T-helper 1 cell treated with Interleukin-12 subunit alpha and Interleukin-12 subunit beta and Interleukin-4 antibody, amounts not matched to agents 30 μg/mL and 1 μg/mL, for 36 hours (primary cell): ENCODE results near the gene DDX1.
"Not testable (repeated sequence)": the region's sequence is repeated elsewhere in the genome, so short reads cannot be mapped to it uniquely, and the experiment has no call there.

Source experiments
- H3K27ac Mint-ChIP-seq: one replicate; pipeline ENCODE4 v1.8.0; 2021; ENCODE audit warnings: mild to moderate bottlenecking, mixed read lengths
- H3K27me3 Mint-ChIP-seq: one replicate; pipeline ENCODE4 v1.8.0; 2021; ENCODE audit warnings: low read depth, mixed read lengths
- H3K36me3 Mint-ChIP-seq: one replicate; pipeline ENCODE4 v1.8.0; 2021; ENCODE audit warnings: low read depth, mixed read lengths
- H3K4me1 Mint-ChIP-seq: one replicate; pipeline ENCODE4 v1.8.0; 2021; ENCODE audit warnings: low read depth, mixed read lengths
- H3K4me3 Mint-ChIP-seq: one replicate; pipeline ENCODE4 v1.8.0; 2021; ENCODE audit warnings: mild to moderate bottlenecking, moderate library complexity, mixed read lengths
- H3K9me3 Mint-ChIP-seq: one replicate; pipeline ENCODE4 v1.8.0; 2021; ENCODE audit warnings: mixed read lengths

DDX1 gene

GRCh38 chr2:15591692-15592463 lies at the start of gene DDX1:
DDX1 (plus strand) TSS chr2:15591868; CDS start chr2:15591934, 66 bp downstream.
- Mint-ChIP-seq H3K4me3 (peak within 1 kb of the TSS; percentile 86), H3K36me3 (peaks cover 17% of the 10 kb centered on the region), H3K27ac (peak within 1 kb of the TSS; percentile 89), H3K27me3 (no peaks in the 10 kb centered on the region), H3K9me3 (no peaks in the 10 kb centered on the region), H3K4me1 (peaks cover 31% of the 10 kb centered on the region)

GRCh38 chr2:15542269-15542668 lies 49.4 kb upstream of the DDX1 start:
- H3K36me3 Mint-ChIP-seq, H3K27ac Mint-ChIP-seq, H3K4me1 Mint-ChIP-seq, H3K27me3 Mint-ChIP-seq, H3K9me3 Mint-ChIP-seq, H3K4me3 Mint-ChIP-seq: not testable (repeated sequence)

GRCh38 chr2:15543053-15543452 lies 48.6 kb upstream of the DDX1 start:
- peaks cover 4% of the 10 kb centered on the region for H3K4me1 Mint-ChIP-seq
- no peaks in the 10 kb centered on the region for H3K36me3 Mint-ChIP-seq
- H3K27ac Mint-ChIP-seq: no peak overlapping the region
- no peaks in the 10 kb centered on the region for H3K27me3 Mint-ChIP-seq
- H3K4me3 Mint-ChIP-seq: no peak overlapping the region
- H3K9me3 Mint-ChIP-seq: no peaks in the 10 kb centered on the region

- H3K27me3 Mint-ChIP-seq: no peaks in the 10 kb centered on the region
- H3K9me3 Mint-ChIP-seq: no peaks in the 10 kb centered on the region
- H3K4me1 Mint-ChIP-seq: peaks cover 4% of the 10 kb centered on the region
- no peak overlapping the region for H3K27ac Mint-ChIP-seq
- H3K36me3 Mint-ChIP-seq: no peaks in the 10 kb centered on the region
- H3K4me3 Mint-ChIP-seq: no peak overlapping the region
Observed at GRCh38 chr2:15543541-15543940, 48.1 kb upstream of the DDX1 start.

- H3K27ac Mint-ChIP-seq: no peak overlapping the region
- H3K4me3 Mint-ChIP-seq: no peak overlapping the region
- H3K4me1 Mint-ChIP-seq: peaks cover 4% of the 10 kb centered on the region
- H3K27me3 Mint-ChIP-seq: no peaks in the 10 kb centered on the region
- peaks cover 5% of the 10 kb centered on the region for H3K36me3 Mint-ChIP-seq
- no peaks in the 10 kb centered on the region for H3K9me3 Mint-ChIP-seq
Observed at GRCh38 chr2:15544227-15544626, 47.4 kb upstream of the DDX1 start.

- Mint-ChIP-seq H3K36me3 (peaks cover 7% of the 10 kb centered on the region), H3K4me3 (no peak overlapping the region), H3K27ac (no peak overlapping the region), H3K27me3 (no peaks in the 10 kb centered on the region), H3K9me3 (no peaks in the 10 kb centered on the region), H3K4me1 (no peaks in the 10 kb centered on the region)
Observed at GRCh38 chr2:15546297-15547098, 45.2 kb upstream of the DDX1 start.

- H3K4me1 Mint-ChIP-seq: no peaks in the 10 kb centered on the region
- H3K9me3 Mint-ChIP-seq: no peaks in the 10 kb centered on the region
- H3K27ac Mint-ChIP-seq: no peak overlapping the region
- H3K27me3 Mint-ChIP-seq: no peaks in the 10 kb centered on the region
- H3K4me3 Mint-ChIP-seq: no peak overlapping the region
- H3K36me3 Mint-ChIP-seq: peaks cover 9% of the 10 kb centered on the region
Observed at GRCh38 chr2:15547115-15547876, 44.4 kb upstream of the DDX1 start.

- H3K4me1 Mint-ChIP-seq: no peaks in the 10 kb centered on the region
- H3K9me3 Mint-ChIP-seq: no peaks in the 10 kb centered on the region
- no peak overlapping the region for H3K4me3 Mint-ChIP-seq
- H3K27ac Mint-ChIP-seq: no peak overlapping the region
- peaks cover 14% of the 10 kb centered on the region for H3K36me3 Mint-ChIP-seq
- no peaks in the 10 kb centered on the region for H3K27me3 Mint-ChIP-seq
Observed at GRCh38 chr2:15548974-15549373, 42.7 kb upstream of the DDX1 start.

GRCh38 chr2:15553519-15553918 lies 38.1 kb upstream of the DDX1 start:
- Mint-ChIP-seq H3K36me3 (peaks cover 19% of the 10 kb centered on the region), H3K27ac (no peak overlapping the region), H3K27me3 (no peaks in the 10 kb centered on the region), H3K4me1 (peaks cover 2% of the 10 kb centered on the region), H3K9me3 (no peaks in the 10 kb centered on the region), H3K4me3 (no peak overlapping the region)

- Mint-ChIP-seq H3K4me1 (peaks cover 2% of the 10 kb centered on the region), H3K4me3 (no peak overlapping the region), H3K27ac (no peak overlapping the region), H3K36me3 (peaks cover 17% of the 10 kb centered on the region), H3K27me3 (no peaks in the 10 kb centered on the region), H3K9me3 (no peaks in the 10 kb centered on the region)
Observed at GRCh38 chr2:15553951-15554350, 37.7 kb upstream of the DDX1 start.

- peaks cover 7% of the 10 kb centered on the region for H3K4me1 Mint-ChIP-seq
Observed at GRCh38 chr2:15554525-15555218, 37.0 kb upstream of the DDX1 start.

GRCh38 chr2:15555760-15556193 lies 35.9 kb upstream of the DDX1 start:
- Mint-ChIP-seq H3K36me3 (peaks cover 12% of the 10 kb centered on the region), H3K9me3 (no peaks in the 10 kb centered on the region), H3K27ac (no peak overlapping the region), H3K4me3 (no peak overlapping the region), H3K4me1 (peaks cover 14% of the 10 kb centered on the region), H3K27me3 (no peaks in the 10 kb centered on the region)

More at GRCh38 chr2:15554525-15555218, 37.0 kb upstream of the DDX1 start:
- Mint-ChIP-seq H3K27ac (no peak overlapping the region), H3K4me3 (no peak overlapping the region), H3K27me3 (no peaks in the 10 kb centered on the region), H3K36me3 (peaks cover 12% of the 10 kb centered on the region), H3K9me3 (no peaks in the 10 kb centered on the region)

- H3K9me3 Mint-ChIP-seq: no peaks in the 10 kb centered on the region
- no peak overlapping the region for H3K27ac Mint-ChIP-seq
- no peak overlapping the region for H3K4me3 Mint-ChIP-seq
- peaks cover 12% of the 10 kb centered on the region for H3K36me3 Mint-ChIP-seq
- no peaks in the 10 kb centered on the region for H3K27me3 Mint-ChIP-seq
- H3K4me1 Mint-ChIP-seq: peaks cover 14% of the 10 kb centered on the region
Observed at GRCh38 chr2:15556311-15556930, 35.2 kb upstream of the DDX1 start.

GRCh38 chr2:15557887-15558311 lies 33.8 kb upstream of the DDX1 start:
- Mint-ChIP-seq H3K4me3 (no peak overlapping the region), H3K27me3 (no peaks in the 10 kb centered on the region), H3K27ac (no peak overlapping the region), H3K36me3 (peaks cover 7% of the 10 kb centered on the region), H3K9me3 (no peaks in the 10 kb centered on the region), H3K4me1 (peaks cover 26% of the 10 kb centered on the region)
